DOHH2 (cell line): ENCODE data around the gene ENTPD2.

Experiments
- H3F3A ChIP-seq: fragments of 200-600 bp; sonication (generic), shearing (Covaris generic); 2 replicates; pipeline ENCODE4 v1.6.0; 2016; ENCODE audit warnings: antibody characterized with exemption, mild to moderate bottlenecking; ENCODE audit not compliant: control insufficient read depth, insufficient read depth
- H3K27ac ChIP-seq: fragments of 200-600 bp; sonication (generic); 2 replicates; pipeline ENCODE4 v1.5.1; 2014; ENCODE audit warnings: low read depth, mild to moderate bottlenecking, low read length, moderate library complexity
- H3K27me3 ChIP-seq: fragments of 200-600 bp; sonication (generic); 2 replicates; pipeline ENCODE4 v1.6.1; 2014; ENCODE audit warnings: mild to moderate bottlenecking, low read length, mixed read lengths; ENCODE audit not compliant: control insufficient read depth
- H3K36me3 ChIP-seq: fragments of 200-600 bp; sonication (generic); 2 replicates; pipeline ENCODE4 v1.6.1; 2014; ENCODE audit warnings: mild to moderate bottlenecking, low read length, moderate library complexity, mixed read lengths; ENCODE audit not compliant: control insufficient read depth
- H3K4me1 ChIP-seq: fragments of 200-600 bp; sonication (generic); 2 replicates; pipeline ENCODE4 v1.6.1; 2014; ENCODE audit warnings: mild to moderate bottlenecking, low read length, mixed read lengths; ENCODE audit not compliant: control insufficient read depth
- H3K4me2 ChIP-seq: fragments of 200-600 bp; sonication (generic); 2 replicates; pipeline ENCODE4 v1.6.0; 2014; ENCODE audit warnings: mild to moderate bottlenecking, low read length, moderate library complexity
- H3K4me3 ChIP-seq: fragments of 200-600 bp; sonication (generic); 2 replicates; pipeline ENCODE4 v1.5.1; 2014; ENCODE audit warnings: mild to moderate bottlenecking, low read length, mixed read lengths
- H3K79me2 ChIP-seq: fragments of 200-600 bp; sonication (generic); 2 replicates; pipeline ENCODE4 v1.6.1; 2014; ENCODE audit warnings: mild to moderate bottlenecking, low read length, mixed read lengths; ENCODE audit not compliant: control insufficient read depth
- H3K9me2 ChIP-seq: fragments of 200-600 bp; sonication (generic); replicated peaks from 2 replicates; pipeline ENCODE4 v1.6.1; 2014; ENCODE audit warnings: mild to moderate bottlenecking, low read length, mixed read lengths; ENCODE audit not compliant: control insufficient read depth
- H3K9me3 ChIP-seq: fragments of 200-600 bp; sonication (generic); 2 replicates; pipeline ENCODE4 v1.6.1; 2014; ENCODE audit warnings: antibody characterized with exemption, low read length, mixed read lengths; ENCODE audit not compliant: control insufficient read depth, insufficient read depth
- H4K20me1 ChIP-seq: fragments of 200-600 bp; sonication (generic); 2 replicates; pipeline ENCODE4 v1.6.0; 2014; ENCODE audit warnings: low read depth, mild to moderate bottlenecking, antibody characterized with exemption, low read length, moderate library complexity; ENCODE audit not compliant: control insufficient read depth, insufficient read depth
- CTCF ChIP-seq: fragments of 200-600 bp; sonication (generic); IDR thresholded peaks from one replicate; pipeline ENCODE4 v1.5.1; 2014; ENCODE audit warnings: antibody characterized with exemption, mild to moderate bottlenecking, low read depth, low read length; ENCODE audit not compliant: poor library complexity, severe bottlenecking
- EZH2phosphoT487 ChIP-seq: fragments of 200-600 bp; sonication (generic); IDR thresholded peaks from 2 replicates; pipeline ENCODE4 v1.6.1; 2017; ENCODE audit warnings: borderline replicate concordance, mild to moderate bottlenecking, antibody characterized with exemption, low read length, moderate library complexity, mixed read lengths

The ENTPD2 gene

GRCh38 chr9:137049544-137050449, 4.1 kb downstream of the ENTPD2 start:
- Histone ChIP-seq H3K9me2 (no peaks in the 10 kb centered on the region), H3K27ac (no peak overlapping the region), H3F3A (no peaks in the 10 kb centered on the region), H3K36me3 (no peaks in the 10 kb centered on the region), H3K4me3 (no peak overlapping the region), H3K9me3 (no peaks in the 10 kb centered on the region), H3K27me3 (peaks cover 56% of the 10 kb centered on the region), H4K20me1 (peaks cover 8% of the 10 kb centered on the region), H3K79me2 (no peaks in the 10 kb centered on the region), H3K4me2 (no peak overlapping the region), H3K4me1 (peaks cover 9% of the 10 kb centered on the region)
- peak; percentile 73 for TF ChIP-seq CTCF
- no peak for TF ChIP-seq EZH2phosphoT487

- Histone ChIP-seq H3K4me3 (no peak overlapping the region), H3K27me3 (peaks cover 58% of the 10 kb centered on the region), H3K4me1 (peaks cover 9% of the 10 kb centered on the region), H3K36me3 (no peaks in the 10 kb centered on the region), H3K9me2 (no peaks in the 10 kb centered on the region), H3K27ac (no peak overlapping the region), H3F3A (no peaks in the 10 kb centered on the region), H3K9me3 (no peaks in the 10 kb centered on the region), H4K20me1 (peaks cover 8% of the 10 kb centered on the region), H3K79me2 (no peaks in the 10 kb centered on the region), H3K4me2 (no peak overlapping the region)
- TF ChIP-seq EZH2phosphoT487, result no peak
These were observed 5.0 kb downstream of the ENTPD2 start for GRCh38 chr9:137048655-137049543.

- H3K27me3 ChIP-seq, result peaks cover 50% of the 10 kb centered on the region
- no peaks in the 10 kb centered on the region for H3K9me2 ChIP-seq
- TF ChIP-seq CTCF (peak; percentile 90), EZH2phosphoT487 (peak; percentile 95; the same call in 1 of the 2 replicates)
- no peaks in the 10 kb centered on the region for H3K79me2 ChIP-seq
- H3K27ac ChIP-seq, result no peak within 1 kb of the TSS
- H3K4me3 ChIP-seq, result peak within 1 kb of the TSS; percentile 50
- peaks cover 8% of the 10 kb centered on the region for H4K20me1 ChIP-seq
- H3F3A ChIP-seq, result no peaks in the 10 kb centered on the region
- H3K4me1 ChIP-seq, result peaks cover 6% of the 10 kb centered on the region
- no peaks in the 10 kb centered on the region for H3K36me3 ChIP-seq
- H3K9me3 ChIP-seq, result no peaks in the 10 kb centered on the region
- H3K4me2 ChIP-seq, result peak within 1 kb of the TSS; percentile 60
These were observed 7.6 kb downstream of the ENTPD2 start, which contains the start of gene NPDC1 for GRCh38 chr9:137046088-137046787. NPDC1 (minus strand) TSS chr9:137046177; CDS start chr9:137045989, 188 bp downstream.
